HG03103 (cell line): Measurements from ENCODE around the gene RCBTB1.
A peak's percentile ranks its signal among the peaks of the same experiment; 100 is the strongest.
"Not testable (repeated sequence)": the region's sequence is repeated elsewhere in the genome, so short reads cannot be mapped to it uniquely, and the experiment has no call there.

Experiments used
- ATAC-seq: cut with Tn5 transposase; IDR thresholded peaks from one replicate; pipeline ENCODE4 v1.9.1; 2021; ENCODE audit warnings: low read depth; ENCODE audit not compliant: unreplicated experiment

RCBTB1 gene

DNA sequence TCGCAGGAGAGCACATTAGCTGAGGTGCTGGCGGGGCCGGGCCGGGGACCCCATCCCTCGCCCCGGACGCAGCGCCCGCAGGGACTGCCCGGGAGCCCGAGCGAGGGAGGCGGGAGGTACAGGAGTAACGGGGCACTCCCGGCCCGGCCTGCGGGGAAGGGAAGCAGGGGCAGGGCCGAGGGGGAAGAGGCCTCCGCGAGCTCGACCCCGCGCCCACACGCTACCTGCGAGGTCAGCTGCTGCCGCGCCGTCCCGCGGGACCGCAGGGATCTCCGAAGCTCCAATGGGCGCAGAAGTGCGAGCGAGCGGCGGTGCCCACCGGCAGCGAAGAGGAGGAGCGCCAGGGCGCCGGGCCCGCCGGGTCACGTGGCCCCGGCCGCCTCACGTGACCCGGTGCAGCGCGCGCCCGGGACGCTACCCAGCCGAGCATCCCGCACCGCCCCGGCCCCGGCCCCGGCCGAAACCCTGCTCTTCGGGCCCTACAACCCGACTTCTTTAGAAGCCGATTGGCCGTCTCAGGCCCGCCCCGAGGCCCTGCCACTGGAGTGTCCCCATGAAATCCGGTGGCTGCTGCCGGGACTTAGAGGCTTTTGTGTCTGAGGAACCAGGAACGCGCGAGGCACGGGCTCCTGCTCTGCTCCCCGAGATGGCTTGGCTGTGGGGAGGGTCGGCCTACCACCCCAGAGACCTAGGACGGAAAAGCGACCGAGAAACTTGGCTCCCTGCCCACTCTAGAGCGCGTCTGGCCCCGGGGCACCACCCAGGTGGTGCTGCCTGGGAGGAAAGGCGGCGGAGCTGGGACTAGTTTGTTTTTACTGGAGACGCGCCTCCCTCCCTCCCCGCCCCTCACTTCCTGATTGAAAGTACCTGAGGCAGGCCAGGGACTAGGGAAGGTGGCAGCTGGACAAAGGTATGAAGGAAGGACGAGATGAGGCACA is at the start of gene RCBTB1:
TSS of gene RCBTB1 (minus strand) at position 339 of the 938 bp plus-strand sequence. CDS start 18,279 bp downstream, outside the sequence.
- peak; percentile 92 for ATAC-seq

DNA sequence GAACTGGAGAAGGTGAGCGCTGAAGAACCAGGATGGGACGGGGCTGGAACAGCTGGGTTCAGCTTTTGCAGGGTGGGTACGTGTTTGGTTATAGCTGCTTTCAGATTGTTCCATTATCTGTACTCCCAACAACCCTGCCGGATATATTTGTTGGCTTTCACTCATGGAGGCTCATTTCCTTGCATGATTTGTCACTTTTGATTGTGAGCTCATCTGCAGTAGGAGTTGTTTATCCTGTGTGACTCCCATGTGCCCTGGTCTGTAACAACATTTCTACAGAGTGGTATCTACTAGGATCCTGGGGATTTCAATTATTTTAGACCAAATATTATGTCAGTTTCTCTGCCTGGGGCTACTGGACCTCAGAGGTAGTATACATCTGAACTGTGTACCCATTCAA is 48.4 kb upstream of the RCBTB1 start:
- ATAC-seq, result no peak

DNA sequence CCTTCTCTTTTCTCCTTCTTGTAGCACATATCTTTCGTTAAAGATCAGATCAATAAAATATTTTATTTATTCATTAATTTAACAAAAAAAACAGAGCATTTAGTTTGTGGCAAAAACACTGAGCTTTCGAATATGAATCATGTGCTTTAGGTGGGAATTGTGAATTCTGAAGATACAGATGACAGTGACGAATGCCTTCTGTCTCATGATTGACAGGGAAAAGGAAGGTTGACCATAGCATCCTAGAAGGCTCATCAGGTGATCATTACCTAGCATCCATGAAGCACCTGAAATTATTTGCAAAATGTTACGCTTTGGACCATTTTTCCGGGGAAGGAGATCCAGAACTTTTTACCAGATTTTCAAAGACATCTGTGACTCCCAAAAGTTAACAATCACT is 46.8 kb upstream of the RCBTB1 start:
- ATAC-seq, result no peak

DNA sequence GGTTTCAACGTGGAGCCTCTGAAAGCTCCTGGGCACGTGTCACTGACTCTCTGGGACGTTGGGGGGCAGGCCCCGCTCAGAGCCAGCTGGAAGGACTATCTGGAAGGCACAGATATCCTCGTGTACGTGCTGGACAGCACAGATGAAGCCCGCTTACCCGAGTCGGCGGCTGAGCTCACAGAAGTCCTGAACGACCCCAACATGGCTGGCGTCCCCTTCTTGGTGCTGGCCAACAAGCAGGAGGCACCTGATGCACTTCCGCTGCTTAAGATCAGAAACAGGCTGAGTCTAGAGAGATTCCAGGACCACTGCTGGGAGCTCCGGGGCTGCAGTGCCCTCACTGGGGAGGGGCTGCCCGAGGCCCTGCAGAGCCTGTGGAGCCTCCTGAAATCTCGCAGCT is 45.2 kb upstream of the RCBTB1 start:
- no peak for ATAC-seq

DNA sequence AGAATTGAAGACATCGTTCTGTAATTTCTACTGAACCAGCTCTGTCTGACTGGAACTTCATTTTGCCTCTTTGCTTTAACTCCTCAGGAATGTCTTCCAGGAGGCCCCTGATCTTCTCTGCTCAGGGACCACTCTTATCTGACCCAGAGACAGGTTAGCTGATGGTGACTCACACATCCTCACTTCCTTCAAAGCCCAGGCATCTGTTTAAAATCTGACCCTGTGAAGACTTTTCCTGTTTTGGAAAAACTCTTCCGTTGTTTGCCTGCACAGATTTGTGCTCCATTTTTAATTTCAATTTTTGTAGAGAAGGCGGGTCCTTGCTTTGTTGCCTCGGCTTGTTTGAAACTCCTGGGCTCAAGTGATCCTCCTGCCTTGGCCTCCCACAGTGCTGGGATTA is 44.6 kb upstream of the RCBTB1 start:
- no peak for ATAC-seq

DNA sequence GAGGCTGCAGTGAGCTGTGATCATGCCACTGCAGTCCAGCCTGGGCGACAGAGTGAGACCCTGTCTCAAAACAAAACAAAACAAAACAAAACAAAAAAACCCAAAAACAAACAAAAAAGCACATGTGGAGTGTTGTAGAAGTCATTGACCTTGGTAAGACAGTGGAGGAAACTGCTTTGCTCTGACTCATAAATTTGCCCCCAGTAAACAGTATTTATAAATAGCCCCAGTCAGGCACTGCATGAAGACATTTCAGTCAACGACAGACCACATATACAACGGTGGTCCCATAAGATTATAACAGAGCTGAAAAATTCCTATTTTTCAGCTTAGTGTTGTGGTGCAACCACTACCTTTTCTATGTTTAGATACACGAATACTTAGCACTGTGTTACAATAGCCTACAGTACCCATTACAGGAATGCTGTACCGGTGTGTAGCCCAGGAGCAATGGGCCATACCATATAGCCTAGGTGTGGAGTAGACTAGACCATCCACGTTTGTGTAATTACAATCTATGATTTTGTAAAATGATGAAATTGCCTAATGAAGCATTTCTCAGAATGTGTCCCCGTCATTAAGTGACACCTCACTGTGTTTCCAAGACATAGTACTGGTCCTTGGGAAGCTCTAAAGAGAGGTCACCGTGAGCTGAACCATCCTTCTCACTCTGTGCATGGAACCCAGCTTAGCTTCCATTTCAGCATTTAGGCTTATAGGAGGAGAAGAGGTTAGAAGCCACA is 44.0 kb upstream of the RCBTB1 start:
- ATAC-seq, result no peak

DNA sequence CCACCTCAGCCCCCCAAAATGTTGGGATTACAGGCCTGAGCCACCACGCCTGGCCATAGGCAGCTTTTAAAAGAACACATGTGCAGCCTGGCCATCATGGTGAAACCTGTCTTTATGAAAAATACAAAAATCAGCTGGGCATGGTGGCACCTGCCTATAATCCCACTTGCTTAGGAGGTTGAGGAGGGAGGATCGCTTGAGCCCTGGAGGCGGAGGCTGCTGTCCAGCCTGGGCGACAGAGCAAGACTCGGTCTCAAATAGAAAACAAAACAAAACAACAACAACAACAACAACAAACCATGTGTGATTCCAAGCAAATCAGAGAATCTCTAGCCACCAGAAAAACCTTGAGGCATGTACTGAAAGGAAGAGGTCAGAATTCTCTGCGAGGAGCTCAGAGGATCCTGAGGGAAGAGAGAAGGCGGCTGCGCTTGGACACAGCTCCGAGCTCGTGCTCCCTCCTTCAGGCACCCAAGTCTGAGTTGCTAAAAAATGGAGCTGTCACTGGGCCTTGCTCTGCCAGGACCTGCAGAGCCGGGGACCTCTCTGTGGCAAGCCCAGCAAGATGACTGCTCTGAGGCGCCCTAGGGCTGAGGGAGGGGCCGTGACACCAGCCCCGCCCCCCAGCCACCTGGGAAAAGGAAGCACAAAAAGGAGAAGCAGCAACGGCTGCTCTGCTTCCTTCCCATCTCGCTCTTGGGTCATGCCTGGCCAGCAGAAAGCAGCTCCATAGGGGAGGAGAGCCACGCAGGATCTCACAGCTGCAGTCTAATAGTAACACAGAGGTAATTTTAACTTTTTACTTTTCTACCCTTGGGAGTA is 42.7 kb upstream of the RCBTB1 start, which contains the start of gene ARL11:
TSS of gene ARL11 (plus strand) at position 677 of the 822 bp plus-strand sequence. CDS start 1,941 bp downstream, outside the sequence.
- ATAC-seq, result peak; percentile 87

DNA sequence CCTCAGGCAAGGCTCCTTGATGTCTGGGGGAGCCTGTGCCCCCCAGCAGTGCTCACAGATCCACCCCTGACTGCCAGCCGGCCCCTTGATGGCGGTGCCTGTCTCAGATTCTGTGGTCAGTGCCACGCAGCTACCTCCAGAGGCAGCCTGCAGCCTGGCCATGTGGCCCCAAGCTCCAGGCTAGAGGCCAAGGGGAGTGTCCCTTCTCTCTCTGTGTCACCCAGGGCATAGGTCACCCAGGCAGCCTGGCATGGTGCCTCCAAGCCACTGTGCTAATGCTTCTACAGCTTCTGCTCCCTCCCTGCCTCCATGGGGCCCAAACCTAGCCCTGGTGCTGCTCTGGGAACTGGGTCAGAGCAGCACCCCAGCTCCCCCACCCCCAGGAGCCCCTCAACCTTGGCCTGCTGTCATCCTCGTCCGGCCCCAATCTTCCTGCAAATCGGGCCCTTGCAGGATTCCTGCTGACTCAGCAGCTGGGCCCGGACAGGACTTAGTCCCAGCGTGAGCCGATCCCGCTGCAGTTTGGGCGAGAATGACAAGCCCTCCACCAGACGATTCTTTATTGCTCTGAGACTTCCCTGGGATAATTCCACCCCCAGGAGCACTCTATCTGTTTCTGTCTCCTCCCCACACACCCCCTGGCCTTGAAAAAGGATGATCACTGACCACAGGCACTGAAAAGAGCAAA is 40.2 kb upstream of the RCBTB1 start:
- no peak for ATAC-seq

DNA sequence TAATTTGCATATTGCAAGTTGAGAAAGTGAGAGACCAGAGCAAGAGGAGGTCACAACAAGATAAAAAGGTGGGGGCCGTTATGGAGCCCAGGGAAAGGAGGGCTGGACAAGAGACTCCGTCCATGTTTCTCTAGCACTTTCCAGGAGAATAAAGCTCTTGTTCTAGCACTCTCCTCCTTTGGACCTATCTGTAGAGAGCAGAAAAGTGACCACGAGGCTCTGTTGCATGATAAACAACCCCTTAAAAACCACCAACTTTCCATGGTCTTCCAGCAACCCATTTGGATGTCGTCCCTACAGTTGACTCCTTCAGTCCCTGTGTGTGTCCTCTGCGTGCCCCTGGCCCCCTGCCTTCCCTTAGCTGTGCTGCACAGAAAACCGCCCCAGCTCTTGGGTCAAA is 38.9 kb upstream of the RCBTB1 start:
- no peak for ATAC-seq

DNA sequence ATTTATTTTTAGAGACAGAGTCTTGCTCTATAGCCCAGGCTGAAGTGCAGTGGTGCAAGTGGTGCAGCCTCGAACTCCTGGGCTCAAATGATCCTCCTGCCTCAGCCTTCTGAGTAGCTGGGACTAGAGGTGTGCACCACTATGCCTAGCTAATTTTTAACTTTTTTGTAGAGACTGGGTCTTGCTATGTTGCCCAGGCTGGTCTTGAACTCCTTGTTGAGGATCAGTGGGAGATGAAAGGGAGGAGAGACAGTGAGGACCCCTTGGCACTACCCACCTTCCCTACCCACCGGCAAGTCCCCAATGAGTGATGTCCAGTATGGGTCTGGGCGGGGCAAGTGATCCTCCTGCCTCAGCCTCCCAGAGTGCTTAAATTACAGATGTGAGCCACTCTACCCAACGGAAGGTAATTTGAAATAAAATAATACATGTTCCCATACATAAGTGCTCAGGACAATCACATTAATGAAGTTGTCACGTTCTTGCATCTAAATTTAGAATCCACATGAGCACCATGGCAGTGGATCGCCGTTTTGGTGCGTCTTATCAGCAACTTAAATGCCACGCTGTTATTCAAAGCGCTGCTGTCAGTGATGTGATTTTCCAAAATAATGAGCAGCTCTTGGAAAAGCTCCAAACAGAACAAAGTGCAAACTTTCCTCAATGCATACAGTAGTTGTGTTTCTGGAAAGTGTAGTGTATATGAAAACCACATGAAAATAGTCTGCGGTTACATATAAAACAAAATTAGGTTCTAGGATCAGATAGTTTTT is 37.0 kb upstream of the RCBTB1 start:
- no peak for ATAC-seq

DNA sequence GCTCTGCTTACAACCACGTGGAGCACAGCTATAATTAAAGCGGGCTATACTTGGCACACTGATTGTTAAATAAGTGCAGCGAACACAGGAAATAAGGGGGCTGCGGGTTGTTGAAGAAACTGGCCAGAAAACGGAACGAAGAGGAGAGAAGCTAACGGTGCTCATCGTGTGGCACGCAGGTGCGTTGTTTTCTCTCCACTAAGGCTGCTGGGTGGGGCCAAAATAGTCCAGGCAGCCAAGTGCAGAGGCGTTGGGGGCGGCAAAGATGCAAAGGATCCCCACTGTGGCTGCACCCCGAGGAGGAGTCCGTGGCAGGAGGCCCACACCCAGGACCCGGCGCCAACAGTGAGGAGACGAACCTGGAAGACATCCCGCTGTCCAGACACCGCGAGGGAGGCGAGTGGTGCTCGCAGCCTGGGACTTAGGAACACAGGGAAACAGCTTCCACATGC is 34.8 kb upstream of the RCBTB1 start:
- peak; percentile 68 for ATAC-seq

DNA sequence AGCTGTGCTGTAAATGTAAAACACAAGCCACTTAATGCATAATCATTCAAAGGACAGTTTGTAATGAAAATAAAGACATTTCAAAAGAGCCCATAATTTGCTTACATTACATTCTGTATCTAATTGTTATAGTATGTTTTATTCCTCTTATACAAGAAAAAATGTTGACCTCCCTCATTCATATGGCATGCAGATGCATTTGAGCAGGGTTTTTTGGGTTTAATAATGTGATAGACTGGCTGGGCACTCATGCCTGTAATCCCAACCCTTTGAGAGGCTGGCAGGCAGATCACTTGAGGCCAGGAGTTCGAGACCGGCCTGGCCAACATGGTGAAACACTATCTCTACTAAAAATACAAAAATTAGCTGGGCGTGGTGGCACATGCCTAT is 31.3 kb upstream of the RCBTB1 start:
- ATAC-seq, result no peak

DNA sequence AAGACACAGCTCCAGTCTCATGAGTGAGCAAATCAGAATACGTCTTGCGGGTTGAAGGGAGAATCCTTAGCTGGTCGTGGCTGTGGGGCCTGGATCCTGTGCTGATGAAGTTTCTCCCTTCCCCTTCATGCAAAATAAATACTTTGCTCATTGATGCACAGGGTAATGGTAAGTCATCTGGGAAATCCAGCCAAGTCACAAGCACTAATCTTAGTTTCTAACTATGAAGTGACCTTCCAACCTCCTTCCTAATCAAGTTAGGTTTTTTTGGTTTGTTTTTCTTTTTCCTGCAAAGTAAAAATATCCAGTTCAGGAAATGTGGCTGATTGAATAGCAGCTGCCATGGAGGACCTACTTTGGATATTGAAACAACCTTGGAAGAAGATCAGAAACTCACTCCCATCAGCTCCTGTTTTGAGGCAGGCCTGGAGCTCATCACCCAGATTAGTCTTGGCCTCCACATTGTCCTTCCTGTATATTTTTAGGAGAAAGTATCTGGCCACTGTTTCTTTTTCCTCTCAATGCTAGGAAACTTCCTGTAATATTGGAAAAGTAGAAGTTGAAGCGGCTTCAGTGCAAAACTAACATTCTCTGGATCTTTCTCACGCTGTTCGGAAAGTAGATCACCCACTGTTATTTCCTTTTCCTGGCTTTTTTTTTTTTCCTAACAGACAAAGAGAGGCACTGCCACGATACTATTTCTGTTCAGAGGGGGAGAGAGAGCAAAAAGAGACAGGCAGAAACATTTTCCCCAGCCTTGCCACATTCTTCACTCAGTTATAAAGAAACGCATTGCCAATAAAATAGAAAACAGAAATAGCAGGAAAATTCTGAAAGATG is 30.7 kb upstream of the RCBTB1 start:
- ATAC-seq, result no peak

DNA sequence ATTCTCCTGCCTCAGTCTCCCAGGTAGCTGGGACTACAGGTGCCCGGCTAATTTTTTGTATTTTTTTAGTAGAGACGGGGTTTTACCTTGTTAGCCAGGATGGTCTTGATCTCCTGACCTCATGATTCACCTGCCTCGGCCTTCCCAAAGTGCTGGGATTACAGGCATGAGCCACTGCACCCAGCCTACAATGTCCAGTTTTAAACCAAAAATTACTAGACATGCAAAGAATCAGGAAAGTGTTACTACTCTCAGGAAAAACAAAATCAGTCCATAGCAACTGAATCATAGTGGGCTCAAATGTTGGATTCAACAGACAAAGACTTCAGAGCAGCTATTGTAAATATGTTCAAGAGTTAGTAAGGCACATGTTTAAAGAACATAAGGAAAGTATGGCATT is 26.7 kb upstream of the RCBTB1 start:
- not testable (repeated sequence) for ATAC-seq

DNA sequence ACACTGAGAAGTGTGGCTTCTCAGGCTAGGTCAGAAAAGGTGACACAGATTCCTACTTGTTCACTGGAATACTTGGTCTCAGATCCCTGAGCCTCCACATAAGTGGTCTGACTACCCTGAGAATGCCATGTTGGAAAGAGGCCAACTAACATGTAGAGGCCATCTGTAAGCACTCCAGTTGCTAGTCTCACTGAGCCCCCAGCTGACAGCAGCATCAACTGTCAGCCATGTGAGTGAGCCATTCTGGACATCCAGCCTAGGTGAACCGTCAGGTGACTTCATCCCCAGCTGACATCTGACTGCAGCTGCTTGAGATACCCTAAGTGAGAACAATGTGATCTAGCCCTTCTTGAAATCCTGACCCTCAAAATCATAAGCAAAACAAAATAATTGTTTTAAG is 24.8 kb upstream of the RCBTB1 start:
- no peak for ATAC-seq

DNA sequence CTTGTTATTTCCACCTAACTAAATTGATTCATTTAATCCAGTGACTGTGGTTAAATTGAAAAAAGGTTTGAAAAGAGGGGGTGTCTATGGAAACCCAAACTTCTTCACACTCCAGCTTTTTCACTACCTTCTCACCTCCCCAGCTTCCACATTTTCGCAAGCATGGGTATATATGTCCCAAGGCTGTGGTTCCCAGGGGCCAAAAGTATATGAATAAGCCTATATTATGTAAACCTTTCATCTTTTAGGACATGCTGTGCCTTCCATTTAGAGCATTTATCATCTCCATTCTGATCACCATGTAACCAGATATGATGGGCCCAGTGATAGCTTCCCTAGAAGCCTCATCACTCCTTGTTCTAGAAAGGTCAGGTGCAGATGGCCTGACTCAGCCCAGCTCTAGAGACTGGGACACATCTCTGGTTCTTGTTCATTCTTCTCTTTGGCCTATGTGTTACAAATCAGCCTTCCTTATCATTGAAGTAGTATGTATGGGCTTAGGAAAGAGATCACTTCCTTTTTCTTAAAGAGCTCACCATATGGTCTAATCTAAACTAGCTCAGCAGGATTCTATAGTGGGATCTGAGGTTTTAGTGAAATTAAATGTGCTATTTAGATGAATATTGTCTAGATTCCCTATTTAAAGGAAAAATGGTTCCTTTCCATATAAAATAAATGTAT is 23.4 kb upstream of the RCBTB1 start:
- no peak for ATAC-seq

DNA sequence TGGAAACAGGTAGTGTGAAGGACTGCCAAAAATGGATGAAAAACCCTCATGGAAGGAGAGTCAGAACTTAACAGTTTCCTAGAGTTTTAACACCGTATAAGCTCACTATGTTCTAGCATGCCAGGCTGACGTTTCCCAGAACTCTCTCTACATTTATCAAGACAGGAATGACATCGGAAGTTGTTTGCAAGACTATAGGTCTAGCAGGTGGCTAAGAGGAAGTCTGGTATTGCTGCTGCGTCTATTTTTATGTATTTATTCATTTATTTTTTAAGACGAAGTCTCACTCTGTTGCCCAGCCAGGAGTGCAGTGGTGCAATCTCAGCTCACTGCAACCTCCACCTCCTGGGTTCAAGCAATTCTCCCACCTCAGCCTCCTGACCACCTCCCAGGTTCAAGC is 22.4 kb upstream of the RCBTB1 start:
- ATAC-seq, result no peak
